Kidney epithelial cell (primary cell): ENCODE results near the gene SMG7. TPM values are rescaled to one million over a fixed set of nuclear protein-coding genes. Genes with fewer than 3 reads are reported as not detected.

Experiments
- DNase-seq: peaks from one replicate; pipeline ENCODE4 v3.0.0-alpha.2; 2010; ENCODE audit warnings: low read depth
- H3K27me3 ChIP-seq: 2 replicates; pipeline ENCODE4 v1.6.0; 2011; ENCODE audit warnings: low read length; ENCODE audit not compliant: control insufficient read depth, insufficient read depth
- H3K36me3 ChIP-seq: 2 replicates; pipeline ENCODE4 v1.5.1; 2011; ENCODE audit warnings: low read length; ENCODE audit not compliant: control insufficient read depth, insufficient read depth
- H3K4me3 ChIP-seq: 2 replicates; pipeline ENCODE4 v1.5.1; 2011; ENCODE audit warnings: low read depth, mild to moderate bottlenecking, control low read depth, low read length
- total RNA-seq: library from RNA; depleted of rRNA; stranded (reverse); fragments of >200 nt; gene quantifications from 2 replicates; pipeline ENCODE4 v1.2.3, GENCODE V29; 2015
- TF ChIP-seq, protein P1 (sequence below): IDR thresholded peaks from 2 replicates; pipeline ENCODE4 v1.5.1; 2011; ENCODE audit warnings: mild to moderate bottlenecking, moderate library complexity, low read length, control low read depth, inconsistent platforms; ENCODE audit not compliant: insufficient read depth, poor library complexity, severe bottlenecking

The SMG7 gene
- total RNA-seq, 1 donor from 2014 or later: 62.2 TPM

DNA sequence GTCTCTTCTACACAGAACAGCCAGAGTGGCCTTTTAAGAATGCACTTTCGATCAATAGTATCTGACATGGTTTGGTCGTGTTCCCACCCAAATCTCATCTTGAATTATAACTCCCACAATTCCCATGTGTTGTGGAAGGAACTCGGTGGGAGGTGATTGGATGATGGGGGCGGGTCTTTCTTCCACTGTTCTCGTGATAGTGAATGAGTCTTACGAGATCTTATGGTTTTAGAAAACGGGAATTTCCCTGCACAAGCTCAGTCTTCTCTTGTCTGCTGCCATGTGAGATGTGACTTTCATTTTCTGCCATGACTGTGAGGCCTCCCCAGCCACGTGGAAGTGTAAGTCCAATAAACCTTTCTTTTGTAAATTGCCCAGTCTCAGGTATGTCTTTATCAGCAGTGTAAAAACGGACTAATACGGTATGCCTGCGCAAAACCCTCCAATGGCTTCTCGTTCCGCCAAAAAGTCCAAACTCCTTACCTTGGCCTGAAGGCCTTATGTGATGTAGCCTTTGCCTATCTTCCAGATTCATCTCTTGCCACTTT is 23.0 kb upstream of the SMG7 start:
- H3K27me3 ChIP-seq: no peaks in the 10 kb centered on the region
- TF ChIP-seq, protein P1, sequence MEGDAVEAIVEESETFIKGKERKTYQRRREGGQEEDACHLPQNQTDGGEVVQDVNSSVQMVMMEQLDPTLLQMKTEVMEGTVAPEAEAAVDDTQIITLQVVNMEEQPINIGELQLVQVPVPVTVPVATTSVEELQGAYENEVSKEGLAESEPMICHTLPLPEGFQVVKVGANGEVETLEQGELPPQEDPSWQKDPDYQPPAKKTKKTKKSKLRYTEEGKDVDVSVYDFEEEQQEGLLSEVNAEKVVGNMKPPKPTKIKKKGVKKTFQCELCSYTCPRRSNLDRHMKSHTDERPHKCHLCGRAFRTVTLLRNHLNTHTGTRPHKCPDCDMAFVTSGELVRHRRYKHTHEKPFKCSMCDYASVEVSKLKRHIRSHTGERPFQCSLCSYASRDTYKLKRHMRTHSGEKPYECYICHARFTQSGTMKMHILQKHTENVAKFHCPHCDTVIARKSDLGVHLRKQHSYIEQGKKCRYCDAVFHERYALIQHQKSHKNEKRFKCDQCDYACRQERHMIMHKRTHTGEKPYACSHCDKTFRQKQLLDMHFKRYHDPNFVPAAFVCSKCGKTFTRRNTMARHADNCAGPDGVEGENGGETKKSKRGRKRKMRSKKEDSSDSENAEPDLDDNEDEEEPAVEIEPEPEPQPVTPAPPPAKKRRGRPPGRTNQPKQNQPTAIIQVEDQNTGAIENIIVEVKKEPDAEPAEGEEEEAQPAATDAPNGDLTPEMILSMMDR: no peak
- H3K36me3 ChIP-seq: no peaks in the 10 kb centered on the region
- H3K4me3 ChIP-seq: no peak overlapping the region
- no peak for DNase-seq

DNA sequence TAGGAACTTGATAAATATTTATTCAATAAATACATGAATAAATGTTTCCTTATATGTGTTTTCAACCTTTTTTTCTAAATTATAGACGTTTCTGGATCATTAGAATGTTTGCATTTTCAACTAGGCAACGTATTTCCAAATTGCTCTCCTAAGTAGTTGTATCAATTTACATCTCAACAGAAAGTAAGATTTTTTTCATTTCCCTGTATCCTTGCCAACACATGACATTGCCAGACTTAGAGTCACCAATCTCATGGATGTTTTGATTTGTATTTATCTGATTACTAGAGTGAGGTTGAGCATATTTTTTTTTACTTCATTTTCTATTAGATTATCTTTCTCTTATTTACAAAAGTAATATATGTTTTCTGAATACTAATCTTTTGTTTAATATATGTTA is 22.2 kb upstream of the SMG7 start:
- H3K27me3 ChIP-seq: no peaks in the 10 kb centered on the region
- TF ChIP-seq, protein P1: no peak

DNA sequence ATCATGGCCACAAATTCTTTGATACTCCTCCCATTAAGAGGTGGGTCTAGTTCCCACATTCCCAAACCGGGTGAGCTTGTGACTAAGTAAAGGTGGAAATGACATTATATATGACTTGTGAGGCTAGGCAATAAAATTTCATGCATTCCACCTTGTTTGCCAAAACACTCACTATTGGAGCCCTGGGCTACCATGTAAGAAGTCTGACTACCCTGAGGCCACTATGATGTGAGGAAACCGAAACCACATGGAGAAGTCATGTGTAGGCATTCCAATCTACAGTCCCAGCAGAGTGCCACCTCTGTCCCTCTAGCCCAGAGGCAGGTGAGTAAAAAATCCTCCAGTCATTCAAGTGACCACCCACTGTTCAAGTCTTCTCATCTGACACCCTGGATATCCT is 17.9 kb upstream of the SMG7 start:
- H3K36me3 ChIP-seq: no peaks in the 10 kb centered on the region
- no peak overlapping the region for H3K4me3 ChIP-seq
- DNase-seq: no peak
- no peaks in the 10 kb centered on the region for H3K27me3 ChIP-seq
- TF ChIP-seq, protein P1: no peak

More for the DNA sequence above, 22.2 kb upstream of the SMG7 start:
- Histone ChIP-seq H3K36me3 (no peaks in the 10 kb centered on the region), H3K4me3 (no peak overlapping the region)
- no peak for DNase-seq

DNA sequence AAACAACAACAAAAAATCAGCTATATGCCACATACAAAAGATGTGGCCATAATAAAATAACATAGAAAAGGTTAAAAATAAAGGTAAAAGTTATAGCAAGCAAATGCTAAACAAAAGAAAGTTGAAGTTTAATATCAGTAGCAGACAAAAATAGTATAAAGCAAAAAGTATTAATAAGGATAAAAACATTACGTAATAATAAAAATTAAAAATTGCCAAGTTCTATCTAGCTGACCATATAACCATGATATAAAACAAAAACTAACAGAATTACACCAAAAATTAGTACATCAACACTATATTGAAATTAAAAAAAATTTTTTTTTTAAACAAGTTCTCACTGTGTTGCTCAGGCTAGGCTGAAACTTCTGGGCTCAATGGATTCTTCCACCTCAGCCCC is 15.5 kb upstream of the SMG7 start:
- Histone ChIP-seq H3K27me3 (no peaks in the 10 kb centered on the region), H3K4me3 (no peak overlapping the region), H3K36me3 (no peaks in the 10 kb centered on the region)
- DNase-seq: no peak
- TF ChIP-seq, protein P1: no peak

DNA sequence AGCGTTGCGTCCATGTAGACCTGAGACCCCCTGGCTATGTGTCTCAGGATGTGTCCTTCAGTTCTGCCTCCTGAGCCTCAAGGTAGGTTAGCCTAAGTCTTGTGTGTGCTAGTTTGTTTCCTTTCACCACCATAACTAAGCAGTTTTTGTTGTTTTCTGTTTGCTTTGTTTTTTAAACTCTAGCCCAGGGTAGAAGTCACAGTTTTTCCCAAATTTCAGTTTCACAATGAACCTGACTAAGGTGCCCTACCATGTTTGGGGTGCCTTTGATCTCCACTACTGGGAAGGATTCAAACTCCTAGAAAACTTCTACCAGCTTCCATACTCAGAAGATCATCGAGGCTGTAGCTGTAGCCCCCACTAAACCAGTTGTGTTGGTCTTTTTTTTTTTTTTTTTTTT is 14.8 kb upstream of the SMG7 start:
- TF ChIP-seq, protein P1: no peak
- DNase-seq: no peak
- H3K27me3 ChIP-seq: no peaks in the 10 kb centered on the region
- H3K4me3 ChIP-seq: no peak overlapping the region
- H3K36me3 ChIP-seq: no peaks in the 10 kb centered on the region

DNA sequence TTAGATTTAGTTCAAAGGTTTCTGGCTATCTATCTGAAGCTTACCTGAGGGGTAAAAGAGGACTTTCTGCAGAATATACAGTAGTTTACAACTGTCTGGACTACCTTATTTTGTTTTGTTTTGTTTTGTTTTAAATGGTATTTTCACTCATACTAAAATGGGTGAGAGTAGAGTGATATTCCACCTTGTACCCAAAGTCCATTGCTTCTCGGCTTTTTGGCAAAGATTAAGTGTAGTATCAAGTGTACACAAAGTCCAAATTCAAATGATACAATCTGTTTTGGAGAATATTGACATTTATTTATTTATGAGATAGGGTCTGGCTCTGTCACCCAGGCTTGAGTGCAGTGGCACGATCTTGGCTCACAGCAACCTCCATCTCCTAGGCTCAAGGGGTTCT is 11.7 kb upstream of the SMG7 start:
- no peak for DNase-seq
- Histone ChIP-seq H3K4me3 (no peak overlapping the region), H3K36me3 (no peaks in the 10 kb centered on the region), H3K27me3 (no peaks in the 10 kb centered on the region)
- TF ChIP-seq, protein P1: no peak
